ENCODE measurements around the gene SLC9B2. TPM values are rescaled to one million over a fixed set of nuclear protein-coding genes. Genes with fewer than 3 reads are reported as not detected.

The SLC9B2 gene
- polyA plus RNA-seq, 4 donors = 6.3 to 11.8 (median 8.9) TPM

- DNase-seq (ENCODE audit: low read depth in 4 of 4, low spot score in 3 of 4) = no peak
Observed at GRCh38 chr4:103079621-103080020, 3.1 kb upstream of the SLC9B2 start.

GRCh38 chr4:103075894-103076746 is 441 bp downstream of the SLC9B2 start:
- peak in 1 of 4 donors; percentile 48 for DNase-seq (ENCODE audit: low read depth in 4 of 4, low spot score in 3 of 4)

- no peak for DNase-seq (ENCODE audit: low read depth in 4 of 4, low spot score in 3 of 4)
Observed at GRCh38 chr4:103075435-103075893, 1.1 kb downstream of the SLC9B2 start.

- no peak for DNase-seq (ENCODE audit: low read depth in 4 of 4, low spot score in 3 of 4)
Observed at GRCh38 chr4:103074744-103075434, 1.7 kb downstream of the SLC9B2 start.

- no peak for DNase-seq (ENCODE audit: low read depth in 4 of 4, low spot score in 3 of 4)
Observed at GRCh38 chr4:103073792-103074438, 2.6 kb downstream of the SLC9B2 start.

GRCh38 chr4:103067841-103068547 is 8.6 kb downstream of the SLC9B2 start:
- no peak for DNase-seq (ENCODE audit: low read depth in 4 of 4, low spot score in 3 of 4)

- no peak for DNase-seq (ENCODE audit: low read depth in 4 of 4, low spot score in 3 of 4)
Observed at GRCh38 chr4:103060453-103061148, 16.0 kb downstream of the SLC9B2 start.

- DNase-seq (ENCODE audit: low read depth in 4 of 4, low spot score in 3 of 4) = no peak
Observed at GRCh38 chr4:103054030-103054429, 22.5 kb downstream of the SLC9B2 start.

- DNase-seq (ENCODE audit: low read depth in 4 of 4, low spot score in 3 of 4) = no peak
Observed at GRCh38 chr4:103052779-103053178, 23.8 kb downstream of the SLC9B2 start.

- DNase-seq (ENCODE audit: low read depth in 4 of 4, low spot score in 3 of 4) = no peak
Observed at GRCh38 chr4:103052145-103052544, 24.4 kb downstream of the SLC9B2 start.

- no peak for DNase-seq (ENCODE audit: low read depth in 4 of 4, low spot score in 3 of 4)
Observed at GRCh38 chr4:103050736-103051436, 25.7 kb downstream of the SLC9B2 start.

- DNase-seq (ENCODE audit: low read depth in 4 of 4, low spot score in 3 of 4) = peak in 3 of 4 donors; percentile 2 to 11 (median 3)
Observed at GRCh38 chr4:103046416-103047290, 29.9 kb downstream of the SLC9B2 start.

- no peak for DNase-seq (ENCODE audit: low read depth in 4 of 4, low spot score in 3 of 4)
Observed at GRCh38 chr4:103044183-103044582, 32.4 kb downstream of the SLC9B2 start.

- DNase-seq (ENCODE audit: low read depth in 4 of 4, low spot score in 3 of 4) = no peak
Observed at GRCh38 chr4:103036169-103036568, 40.4 kb downstream of the SLC9B2 start.

GRCh38 chr4:103032574-103032973 is 44.0 kb downstream of the SLC9B2 start:
- DNase-seq (ENCODE audit: low read depth in 4 of 4, low spot score in 3 of 4) = no peak

- no peak for DNase-seq (ENCODE audit: low read depth in 4 of 4, low spot score in 3 of 4)
Observed at GRCh38 chr4:103030791-103031190, 45.8 kb downstream of the SLC9B2 start.

- no peak for DNase-seq (ENCODE audit: low read depth in 4 of 4, low spot score in 3 of 4)
Observed at GRCh38 chr4:103029300-103029699, 47.3 kb downstream of the SLC9B2 start.

- no peak for DNase-seq (ENCODE audit: low read depth in 4 of 4, low spot score in 3 of 4)
Observed at GRCh38 chr4:103026868-103027267, 49.7 kb downstream of the SLC9B2 start.

Data from right renal pelvis (tissue), 4 donors.